H1 (cell line): Measurements from ENCODE around the gene FGD5. TPM values are rescaled to one million over a fixed set of nuclear protein-coding genes. Genes with fewer than 3 reads are reported as not detected.

Experiments
- CTCF ChIA-PET: fragments of 300-600 bp; sonication (Branson Sonifier 250); formaldehyde crosslinking; loops from one replicate; lab custom pipeline; 2021; ENCODE audit not compliant: partially characterized antibody; lab: Charles Lee
- POLR2A ChIA-PET: fragments of 300-600 bp; sonication (Branson Sonifier 250); formaldehyde crosslinking; loops from one replicate; lab custom pipeline; 2021; ENCODE audit warnings: inconsistent platforms; ENCODE audit not compliant: partially characterized antibody; lab: Charles Lee
- DNase-seq, 2 experiments: peaks; one replicate each; pipeline versions ENCODE4 v3.0.0 to v3.0.0-alpha.2; 2010 to 2022; ENCODE audit warnings: low spot score in 2 of 2, low read depth in 1 of 2, mixed read lengths in 1 of 2
- FAIRE-seq: peaks from 2 replicates; lab custom pipeline; 2011; peaks lifted over from hg19 to GRCh38; lab: Jason Lieb, UNC
- H2AFZ ChIP-seq: 2 replicates; pipeline ENCODE4 v1.8.1; 2012; ENCODE audit warnings: low read length, inconsistent platforms
- H2AK5ac ChIP-seq: 2 replicates; pipeline ENCODE4 v1.6.1; 2013; ENCODE audit warnings: low read depth, low read length
- H2BK120ac ChIP-seq: replicated peaks from 2 replicates; pipeline ENCODE3; 2013; ENCODE audit warnings: low read depth, low read length, inconsistent platforms
- H2BK12ac ChIP-seq: 2 replicates; pipeline ENCODE4 v1.6.1; 2013; ENCODE audit warnings: low read depth, low read length
- H2BK15ac ChIP-seq: 2 replicates; pipeline ENCODE4 v1.6.1; 2013; ENCODE audit warnings: low read length
- H2BK20ac ChIP-seq: 2 replicates; pipeline ENCODE4 v1.6.1; 2013; ENCODE audit warnings: low read length
- H2BK5ac ChIP-seq: 2 replicates; pipeline ENCODE4 v1.6.1; 2013; ENCODE audit warnings: low read depth, low read length
- H3K14ac ChIP-seq: 2 replicates; pipeline ENCODE4 v1.6.1; 2013; ENCODE audit warnings: inconsistent platforms; ENCODE audit not compliant: insufficient read length
- H3K18ac ChIP-seq: 2 replicates; pipeline ENCODE4 v1.6.1; 2013; ENCODE audit warnings: low read length; ENCODE audit errors: extremely low read depth
- H3K23ac ChIP-seq: 2 replicates; pipeline ENCODE4 v1.6.1; 2013; ENCODE audit warnings: inconsistent platforms; ENCODE audit not compliant: insufficient read length
- H3K23me2 ChIP-seq: 2 replicates; pipeline ENCODE4 v1.6.1; 2013; ENCODE audit warnings: low read depth, low read length
- H3K27ac ChIP-seq: 2 replicates; pipeline ENCODE4 v1.6.1; 2011; ENCODE audit warnings: low read depth, low read length, inconsistent platforms
- H3K27me3 ChIP-seq, 4 experiments: replicated peaks in 1 of 4; 1 replicate in 1 of 4; 2 replicates in 3 of 4; pipeline versions ENCODE4 v1.6.1 to v1.8.1; 2011 to 2013; ENCODE audit warnings: low read length in 3 of 4, mild to moderate bottlenecking in 3 of 4, inconsistent platforms in 2 of 4, mixed read lengths in 2 of 4, moderate library complexity in 1 of 4; ENCODE audit not compliant: control insufficient read depth in 3 of 4, insufficient read depth in 3 of 4; ENCODE audit errors: extremely low read depth in 1 of 4
- H3K36me3 ChIP-seq, 4 experiments: 2 replicates each; pipeline versions ENCODE4 v1.6.1 to v1.8.1; 2011 to 2013; ENCODE audit warnings: mild to moderate bottlenecking in 4 of 4, low read length in 3 of 4, moderate library complexity in 2 of 4, control low read depth in 1 of 4, inconsistent platforms in 1 of 4; ENCODE audit not compliant: insufficient read depth in 4 of 4, control insufficient read depth in 2 of 4
- H3K4ac ChIP-seq: replicated peaks from 2 replicates; pipeline ENCODE3; 2013; ENCODE audit warnings: low read length, low read depth, mixed read lengths, inconsistent platforms; ENCODE audit not compliant: insufficient read length
- H3K4me1 ChIP-seq, 4 experiments: replicated peaks in 1 of 4; 1 replicate in 1 of 4; 2 replicates in 3 of 4; pipeline versions ENCODE4 v1.6.1 to v1.8.1; 2011 to 2013; ENCODE audit warnings: low read length in 3 of 4, inconsistent platforms in 2 of 4, mixed read lengths in 1 of 4; ENCODE audit not compliant: insufficient read depth in 4 of 4, control insufficient read depth in 3 of 4
- H3K4me2 ChIP-seq, 2 experiments: 2 replicates each; pipeline versions ENCODE4 v1.6.1 to v1.8.1; 2011 to 2013; ENCODE audit warnings: low read depth in 2 of 2, low read length in 2 of 2, control low read depth in 1 of 2, inconsistent platforms in 1 of 2, mild to moderate bottlenecking in 1 of 2; ENCODE audit not compliant: insufficient read depth in 1 of 2
- H3K4me3 ChIP-seq, 4 experiments: fragments of 200-600, 300-600 bp in 1 of 4; sonication (generic), shearing (Covaris generic), sonication (Bioruptor Twin) in 1 of 4; 2 replicates each; pipeline versions ENCODE4 v1.5.1 to v1.8.1; 2011 to 2016; ENCODE audit warnings: low read length in 4 of 4, low read depth in 3 of 4, control low read depth in 2 of 4, inconsistent platforms in 2 of 4, mild to moderate bottlenecking in 2 of 4, mixed read lengths in 1 of 4, moderate library complexity in 1 of 4; ENCODE audit not compliant: insufficient read depth in 2 of 4; ENCODE audit errors: extremely low read depth in 1 of 4
- H3K56ac ChIP-seq: replicated peaks from 2 replicates; pipeline ENCODE3; 2013; ENCODE audit warnings: low read depth, mild to moderate bottlenecking, mixed read lengths, low read length, inconsistent platforms; ENCODE audit not compliant: insufficient read length
- H3K79me1 ChIP-seq: 2 replicates; pipeline ENCODE4 v1.6.1; 2013; ENCODE audit warnings: low read depth, low read length, control low read depth
- H3K79me2 ChIP-seq, 2 experiments: 2 replicates each; pipeline versions ENCODE4 v1.6.1 to v1.8.1; 2012 to 2013; ENCODE audit warnings: low read length in 2 of 2, mild to moderate bottlenecking in 2 of 2, inconsistent platforms in 1 of 2; ENCODE audit not compliant: insufficient read depth in 2 of 2, control insufficient read depth in 1 of 2
- H3K9ac ChIP-seq, 4 experiments: replicated peaks in 1 of 4; 1 replicate in 1 of 4; 2 replicates in 3 of 4; pipeline versions ENCODE4 v1.6.1 to v1.8.1; 2011 to 2013; ENCODE audit warnings: low read depth in 3 of 4, low read length in 3 of 4, control low read depth in 2 of 4, mild to moderate bottlenecking in 2 of 4, moderate library complexity in 2 of 4, inconsistent platforms in 1 of 4; ENCODE audit errors: extremely low read depth in 1 of 4
- H3K9me3 ChIP-seq, 2 experiments: 2 replicates each; pipeline versions ENCODE4 v1.6.1 to v1.8.1; 2012 to 2013; ENCODE audit warnings: mild to moderate bottlenecking in 2 of 2, moderate library complexity in 2 of 2, control low read depth in 1 of 2, inconsistent platforms in 1 of 2, low read depth in 1 of 2, low read length in 1 of 2, mixed read lengths in 1 of 2; ENCODE audit not compliant: insufficient read depth in 2 of 2
- H4K20me1 ChIP-seq, 2 experiments: replicated peaks in 1 of 2; 2 replicates each; pipeline versions ENCODE3 to v1.8.1; 2011 to 2013; ENCODE audit warnings: inconsistent platforms in 2 of 2, low read length in 2 of 2, mild to moderate bottlenecking in 1 of 2; ENCODE audit not compliant: insufficient read depth in 2 of 2, control insufficient read depth in 1 of 2
- H4K5ac ChIP-seq: 2 replicates; pipeline ENCODE4 v1.6.1; 2013; ENCODE audit warnings: low read length, low read depth, mixed read lengths, inconsistent platforms; ENCODE audit not compliant: insufficient read length
- H4K8ac ChIP-seq: 2 replicates; pipeline ENCODE4 v1.8.0; 2013; ENCODE audit warnings: mild to moderate bottlenecking, moderate library complexity, low read length, inconsistent platforms; ENCODE audit not compliant: insufficient read depth; ENCODE audit errors: extremely low read depth
- H4K91ac ChIP-seq: replicated peaks from 2 replicates; pipeline ENCODE3; 2013; ENCODE audit warnings: low read length, mixed read lengths, inconsistent platforms; ENCODE audit not compliant: insufficient read length
- CREB1 ChIP-seq: IDR thresholded peaks from 2 replicates; pipeline ENCODE4 v1.6.1; 2012; ENCODE audit warnings: inconsistent platforms
- GABPA ChIP-seq: IDR thresholded peaks from 2 replicates; pipeline ENCODE4 v1.6.1; 2011; ENCODE audit warnings: mild to moderate bottlenecking, low read length, moderate library complexity, borderline replicate concordance; ENCODE audit not compliant: insufficient read depth
- GTF2F1 ChIP-seq: IDR thresholded peaks from 2 replicates; pipeline ENCODE4 v1.6.1; 2012; ENCODE audit warnings: low read depth, low read length, improper control_type of control experiment, borderline replicate concordance
- JUN ChIP-seq: IDR thresholded peaks from 2 replicates; pipeline ENCODE4 v1.6.1; 2011; ENCODE audit warnings: low read depth, mild to moderate bottlenecking, improper control_type of control experiment, low read length
- MAFK ChIP-seq: IDR thresholded peaks from 2 replicates; pipeline ENCODE4 v1.6.1; 2012; ENCODE audit warnings: low read depth, mild to moderate bottlenecking, improper control_type of control experiment, low read length
- POU5F1 ChIP-seq: IDR thresholded peaks from 2 replicates; pipeline ENCODE4 v1.6.1; 2011; ENCODE audit warnings: low read depth, mild to moderate bottlenecking, low read length, moderate library complexity
- RBBP5 ChIP-seq: IDR thresholded peaks from 2 replicates; pipeline ENCODE4 v1.7.1; 2012; ENCODE audit warnings: low read depth, mild to moderate bottlenecking, inconsistent platforms, low read length, moderate library complexity, borderline replicate concordance
- SIRT6 ChIP-seq: IDR thresholded peaks from one replicate; pipeline ENCODE4 v1.7.1; 2012; ENCODE audit warnings: low read length, inconsistent platforms
- TCF12 ChIP-seq: IDR thresholded peaks from 2 replicates; pipeline ENCODE4 v1.6.1; 2011; ENCODE audit warnings: low read depth, mild to moderate bottlenecking, low read length
- WGBS, 2 experiments: shearing (Covaris generic) in 1 of 2; methylation state at CpG; one replicate each; pipeline versions ENCODE4 v1.1.6 to v1.1.7; 2013 to 2015; ENCODE audit warnings: low lambda C conversion rate in 2 of 2, mixed read lengths in 2 of 2, inconsistent platforms in 1 of 2, low coverage in 1 of 2, missing lambda C conversion rate in 1 of 2; ENCODE audit not compliant: insufficient replicate concordance in 2 of 2, insufficient coverage in 1 of 2, insufficient read length in 1 of 2; ENCODE audit errors: extremely low coverage in 1 of 2, missing lambda C conversion rate in 1 of 2; 5-methylcytosine and 5-hydroxymethylcytosine counted together
- polyA plus RNA-seq, 7 experiments: library from polyadenylated mRNA; depleted of rRNA in 3 of 7; stranded (reverse) in 5 of 7; unstranded in 2 of 7; fragments of >200 nt in 5 of 7; fragments of 200-250 nt in 2 of 7; gene quantifications; 1 replicate in 5 of 7; 2 replicates in 1 of 7; 4 replicates in 1 of 7; pipeline versions ENCODE4 v1.2.1 to v1.2.3, GENCODE V29; 2011 to 2013; ENCODE audit warnings: missing spikeins in 2 of 7, mixed read lengths in 2 of 7
- total RNA-seq: library from RNA; stranded (reverse); fragmentation: NEBNext Ultra II Directional; extraction: Animal tissue kit (Norgen Biotek cat#: 25700); gene quantifications from 2 replicates; pipeline ENCODE4 v1.2.1, GENCODE V29; 2021
- TF ChIP-seq, protein P1 (sequence below): IDR thresholded peaks from 2 replicates; pipeline ENCODE4 v1.6.1; 2012; ENCODE audit warnings: inconsistent platforms
- TF ChIP-seq, protein P2 (sequence below): IDR thresholded peaks from 2 replicates; pipeline ENCODE4 v1.6.1; 2011; ENCODE audit warnings: low read length, improper control_type of control experiment
- TF ChIP-seq, protein P3 (sequence below): IDR thresholded peaks from 2 replicates; pipeline ENCODE4 v1.6.1; 2012; ENCODE audit warnings: inconsistent platforms

Gene FGD5
- total and polyA plus RNA-seq, 2 of the 8 experiments (the other 6 are each of a cell fraction or from before 2014, with no cell fraction given) = 4.7 to 14.3 TPM

DNA sequence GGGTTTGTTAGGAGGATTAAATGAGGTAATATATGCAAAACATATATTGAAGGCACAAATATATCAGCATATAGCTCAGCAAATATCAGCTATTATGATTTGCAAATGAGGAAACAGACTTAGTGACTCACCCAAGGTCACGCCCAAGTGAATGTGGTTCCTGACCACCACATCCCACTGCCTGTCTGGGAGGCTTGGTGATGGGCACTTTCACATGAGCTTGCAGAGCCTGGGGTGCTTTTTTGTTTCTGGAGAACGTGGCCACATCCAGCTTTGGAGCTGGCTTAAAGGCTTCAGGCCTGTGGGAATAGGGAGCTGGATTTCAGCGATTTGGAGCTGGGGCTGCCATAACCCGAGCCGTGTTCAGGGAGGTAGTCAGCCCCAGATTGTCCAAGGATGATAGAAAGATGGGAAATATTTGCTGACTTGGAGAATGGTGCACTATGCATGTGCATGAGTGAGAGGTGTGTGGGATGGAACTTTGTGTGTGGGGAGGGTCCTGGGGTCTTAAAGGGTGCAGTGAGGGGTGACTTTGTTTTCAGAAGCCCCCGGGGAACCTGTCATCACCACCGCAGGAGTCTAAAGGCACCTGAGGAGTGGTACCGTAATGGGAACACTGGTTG lies 12.0 kb upstream of the FGD5 start:
- H3K23ac ChIP-seq = no peak overlapping the region
- no peak overlapping the region for H2BK15ac ChIP-seq
- H2BK12ac ChIP-seq = no peak overlapping the region; the same call in 1 of the 2 replicates
- H4K5ac ChIP-seq = no peak overlapping the region
- no peaks in the 10 kb centered on the region for H3K79me1 ChIP-seq
- no peak overlapping the region for H3K18ac ChIP-seq
- H3K27me3 ChIP-seq = peaks cover 7 to 36% (median 31%) of the 10 kb centered on the region in 4 experiments
- ChIA-PET POLR2A (no interaction called here), CTCF (interaction anchor here (1.0 to 1.9 kb wide), 7 partner anchors 14 to 109 kb away, joined by 3 to 7 read pairs (median 4); no protein-coding TSS in a partner anchor)
- no peak overlapping the region for H3K56ac ChIP-seq
- no peaks in the 10 kb centered on the region for H3K79me2 ChIP-seq
- no peak overlapping the region for H3K14ac ChIP-seq
- FAIRE-seq (no peak), DNase-seq (no peak)
- H3K4me1 ChIP-seq = peaks cover 0 to 7% (median 3%) of the 10 kb centered on the region in 4 experiments; a peak in 3 of 7 replicates
- no peak overlapping the region for H3K4me2 ChIP-seq
- no peak overlapping the region for H2BK20ac ChIP-seq
- no peak overlapping the region for H2AFZ ChIP-seq
- H2BK5ac ChIP-seq = no peak overlapping the region
- H2AK5ac ChIP-seq = no peak overlapping the region
- H3K4ac ChIP-seq = no peak overlapping the region
- H3K9me3 ChIP-seq = no peaks in the 10 kb centered on the region
- no peak overlapping the region for H4K8ac ChIP-seq
- no peaks in the 10 kb centered on the region for H4K20me1 ChIP-seq
- H4K91ac ChIP-seq = no peak overlapping the region
- no peak overlapping the region for H3K27ac ChIP-seq
- no peak overlapping the region for H3K4me3 ChIP-seq
- peaks cover 19% of the 10 kb centered on the region; the same call in 1 of the 2 replicates for H3K23me2 ChIP-seq
- H3K9ac ChIP-seq = no peak overlapping the region
- H2BK120ac ChIP-seq = no peak overlapping the region
- 85% methylated on average over 8 of the region's 8 CpGs; no CpG with 5 or more reads in 1 of the 2 experiments for WGBS, 2 experiments
- H3K36me3 ChIP-seq = no peaks in the 10 kb centered on the region
- no peak for TF ChIP-seq RBBP5
- TF ChIP-seq, protein P1, sequence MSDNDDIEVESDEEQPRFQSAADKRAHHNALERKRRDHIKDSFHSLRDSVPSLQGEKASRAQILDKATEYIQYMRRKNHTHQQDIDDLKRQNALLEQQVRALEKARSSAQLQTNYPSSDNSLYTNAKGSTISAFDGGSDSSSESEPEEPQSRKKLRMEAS = no peak
- TF ChIP-seq TCF12 = no peak
- no peak for TF ChIP-seq SIRT6
- TF ChIP-seq GTF2F1 = no peak
- no peak for TF ChIP-seq CREB1
- TF ChIP-seq JUN = no peak
- TF ChIP-seq, protein P2, sequence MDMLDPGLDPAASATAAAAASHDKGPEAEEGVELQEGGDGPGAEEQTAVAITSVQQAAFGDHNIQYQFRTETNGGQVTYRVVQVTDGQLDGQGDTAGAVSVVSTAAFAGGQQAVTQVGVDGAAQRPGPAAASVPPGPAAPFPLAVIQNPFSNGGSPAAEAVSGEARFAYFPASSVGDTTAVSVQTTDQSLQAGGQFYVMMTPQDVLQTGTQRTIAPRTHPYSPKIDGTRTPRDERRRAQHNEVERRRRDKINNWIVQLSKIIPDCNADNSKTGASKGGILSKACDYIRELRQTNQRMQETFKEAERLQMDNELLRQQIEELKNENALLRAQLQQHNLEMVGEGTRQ = no peak
- no peak for TF ChIP-seq POU5F1
- TF ChIP-seq MAFK = no peak
- TF ChIP-seq, protein P3, sequence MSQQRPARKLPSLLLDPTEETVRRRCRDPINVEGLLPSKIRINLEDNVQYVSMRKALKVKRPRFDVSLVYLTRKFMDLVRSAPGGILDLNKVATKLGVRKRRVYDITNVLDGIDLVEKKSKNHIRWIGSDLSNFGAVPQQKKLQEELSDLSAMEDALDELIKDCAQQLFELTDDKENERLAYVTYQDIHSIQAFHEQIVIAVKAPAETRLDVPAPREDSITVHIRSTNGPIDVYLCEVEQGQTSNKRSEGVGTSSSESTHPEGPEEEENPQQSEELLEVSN = no peak
- no peak for TF ChIP-seq GABPA
